K562 (cell line): ENCODE data around the gene DBI. TPM values are rescaled to one million over a fixed set of nuclear protein-coding genes. Genes with fewer than 3 reads are reported as not detected.

ENCODE experiments used
- C11orf30 ChIP-seq: fragments of 450-650 bp; IDR thresholded peaks from 2 replicates; pipeline ENCODE4 v1.6.1; 2016; ENCODE audit warnings: low read depth, mild to moderate bottlenecking
- ETV6 ChIP-seq, 3 experiments: fragments of 150-350 bp in 1 of 3; sonication (generic) in 1 of 3; formaldehyde crosslinking in 1 of 3; IDR thresholded peaks; 2 replicates each; pipeline versions ENCODE4 v1.6.1 to v1.8.0; 2014 to 2022; ENCODE audit warnings: borderline replicate concordance in 2 of 3, low read depth in 2 of 3, antibody characterized with exemption in 1 of 3, low read length in 1 of 3, mild to moderate bottlenecking in 1 of 3, missing genetic modification reagents in 1 of 3
- FOXJ3 ChIP-seq: sonication (generic); formaldehyde crosslinking; IDR thresholded peaks from 2 replicates; pipeline ENCODE4 v1.4.0; 2020; ENCODE audit warnings: mild to moderate bottlenecking, missing genetic modification reagents
- HNRNPK ChIP-seq: fragments of 200-400 bp; formaldehyde crosslinking; IDR thresholded peaks from one replicate; pipeline ENCODE4 v1.6.1; 2018; ENCODE audit warnings: mild to moderate bottlenecking, low read depth, low read length; ENCODE audit not compliant: poor library complexity, severe bottlenecking
- MAFF ChIP-seq: IDR thresholded peaks from 2 replicates; pipeline ENCODE4 v1.6.1; 2012; ENCODE audit warnings: low read length, improper control_type of control experiment
- POLR2H ChIP-seq: IDR thresholded peaks from 2 replicates; pipeline ENCODE4 v1.6.1; 2016; ENCODE audit warnings: missing genetic modification characterization, low read depth, mild to moderate bottlenecking, control low read depth, missing compliant biosample characterization, moderate library complexity
- PPARD ChIP-seq: fragments of 250-450 bp; sonication (Bioruptor Pico); IDR thresholded peaks from 2 replicates; pipeline ENCODE4 v1.8.0; 2022; ENCODE audit warnings: inconsistent platforms, mild to moderate bottlenecking, moderate library complexity
- RAD21 ChIP-seq, 2 experiments: fragments of 250-450 bp in 1 of 2; fragments of 450-650 bp in 1 of 2; sonication (Bioruptor Pico) in 1 of 2; formaldehyde crosslinking in 1 of 2; IDR thresholded peaks in 1 of 2; conservative IDR thresholded peaks in 1 of 2; 2 replicates each; pipeline versions ENCODE4 v1.4.0 to v1.8.0; 2020 to 2022; ENCODE audit warnings: mild to moderate bottlenecking in 2 of 2, moderate library complexity in 1 of 2
- SMARCE1 ChIP-seq: fragments of 450-650 bp; IDR thresholded peaks from 2 replicates; pipeline ENCODE4 v1.7.1; 2016; ENCODE audit warnings: mild to moderate bottlenecking
- STAG1 ChIP-seq: sonication (generic); formaldehyde crosslinking; IDR thresholded peaks from 2 replicates; pipeline ENCODE4 v1.5.0; 2020; ENCODE audit warnings: missing genetic modification reagents, borderline replicate concordance
- TARDBP ChIP-seq: fragments of 450-650 bp; IDR thresholded peaks from 2 replicates; pipeline ENCODE4 v1.6.1; 2016
- WHSC1 ChIP-seq: IDR thresholded peaks from one replicate; pipeline ENCODE4 v1.6.1; 2012; ENCODE audit warnings: low read length, control low read depth, inconsistent platforms
- ZBTB11 ChIP-seq, 3 experiments: fragments of 200-800 bp in 1 of 3; fragments of 250-450 bp in 1 of 3; fragments of 450-650 bp in 1 of 3; sonication (Bioruptor Pico) in 1 of 3; sonication (Bioruptor generic) in 1 of 3; formaldehyde crosslinking in 1 of 3; IDR thresholded peaks; 2 replicates each; pipeline versions ENCODE4 v1.6.1 to v1.8.0; 2016 to 2022; ENCODE audit warnings: mild to moderate bottlenecking in 2 of 3, missing genetic modification characterization in 2 of 3, missing compliant biosample characterization in 1 of 3, moderate library complexity in 1 of 3
- ZFX ChIP-seq: sonication (generic); formaldehyde crosslinking; IDR thresholded peaks from 2 replicates; pipeline ENCODE4 v1.8.0; 2022; ENCODE audit warnings: mild to moderate bottlenecking, missing genetic modification reagents, moderate library complexity
- ZNF316 ChIP-seq: fragments of 450-650 bp; IDR thresholded peaks from 2 replicates; pipeline ENCODE4 v1.6.1; 2016
- ZNF41 ChIP-seq: fragments of 250-450 bp; sonication (Bioruptor Pico); conservative IDR thresholded peaks from 2 replicates; pipeline ENCODE4 v1.4.0; 2020; ENCODE audit warnings: mild to moderate bottlenecking
- ZNF551 ChIP-seq: fragments of 250-450 bp; sonication (Bioruptor Pico); IDR thresholded peaks from 2 replicates; pipeline ENCODE4 v1.5.0; 2021; ENCODE audit warnings: mild to moderate bottlenecking, moderate library complexity
- ZNF79 ChIP-seq: fragments of 250-450 bp; sonication (Bioruptor Pico); IDR thresholded peaks from 2 replicates; pipeline ENCODE4 v1.4.0; 2020; ENCODE audit warnings: low read depth, mild to moderate bottlenecking, moderate library complexity
- polyA plus RNA-seq, 8 experiments: library from polyadenylated mRNA; depleted of rRNA in 4 of 8; stranded (reverse) in 5 of 8; unstranded in 3 of 8; fragments of >200 nt; fragmentation: Nextera tagmentation in 2 of 8; fragmentation: Illumina TruSeq in 1 of 8; extraction: Ambion mirVana in 2 of 8; extraction: Trizol in 1 of 8; gene quantifications; 2 replicates each; pipeline versions ENCODE4 v1.2.1 to v1.2.3, GENCODE V29; 2011 to 2014; ENCODE audit warnings: inconsistent platforms in 1 of 8, missing spikeins in 1 of 8
- total RNA-seq, 7 experiments: library from RNA; depleted of rRNA in 6 of 7; stranded (reverse); fragments of >200 nt in 6 of 7; fragmentation: Illumina TruSeq in 2 of 7; extraction: Trizol in 2 of 7; gene quantifications; 2 replicates each; pipeline versions ENCODE4 v1.2.1 to v1.2.3, GENCODE V29; 2011 to 2021; ENCODE audit warnings: low replicate concordance in 1 of 7
- TF ChIP-seq, protein P1 (sequence below): fragments of 250-450 bp; sonication (Bioruptor Pico); IDR thresholded peaks from 2 replicates; pipeline ENCODE4 v1.5.1; 2021; ENCODE audit warnings: mild to moderate bottlenecking
- TF ChIP-seq, protein P2 (sequence below): sonication (generic); formaldehyde crosslinking; IDR thresholded peaks from 2 replicates; pipeline ENCODE4 v1.8.0; 2022; ENCODE audit warnings: missing genetic modification reagents, mild to moderate bottlenecking, moderate library complexity, borderline replicate concordance
- TF ChIP-seq, protein P3 (sequence below): fragments of 150-350 bp; conservative IDR thresholded peaks from 2 replicates; pipeline ENCODE4 v1.6.1; 2014; ENCODE audit warnings: low read length

DBI gene
- total and polyA plus RNA-seq, 9 of the 15 experiments (the other 6 are each of a cell fraction or from before 2014, with no cell fraction given), result 55.8 to 443 (median 194) TPM

DNA sequence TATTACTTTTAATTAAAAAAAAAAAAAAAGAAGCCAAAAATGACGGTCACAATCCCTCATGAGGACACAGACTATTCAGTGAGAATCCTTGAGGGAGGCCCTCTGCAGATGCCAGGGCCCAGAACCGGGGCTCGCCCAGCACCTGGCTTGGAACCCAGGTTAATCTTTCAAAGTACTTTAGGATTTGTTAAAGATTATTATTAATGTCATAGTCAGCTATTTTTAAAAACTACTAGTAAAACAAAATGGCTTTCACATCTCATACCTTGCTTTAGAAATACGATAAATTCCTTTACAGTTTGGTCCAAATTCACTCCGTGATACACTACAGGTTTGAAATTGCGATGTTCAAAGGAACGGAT, 27.2 kb upstream of the DBI start (continued):
- TF ChIP-seq WHSC1 (no peak), ZNF79 (CRISPR knock-in tag) (no peak), ZBTB11 (CRISPR knock-in tag; IDR thresholded peaks at IDR 0.05) (0 out of 6 replicates have a peak, but pooled peaks of 1 of the 3 experiments have one; percentile 0), ZNF41 (CRISPR knock-in tag) (no peak), MAFF (peak; percentile 73), RAD21 (CRISPR knock-in tag; conservative IDR thresholded peaks at IDR 0.05 in 1 of 2, IDR thresholded peaks at IDR 0.05 in 1 of 2) (no peak), POLR2H (tag) (no peak), HNRNPK (no peak), TARDBP (no peak), PPARD (no peak), ZFX (no peak), ZNF551 (CRISPR knock-in tag) (no peak), ZNF316 (peak; percentile 95), C11orf30 (peak; percentile 81), FOXJ3 (CRISPR knock-in tag) (no peak), STAG1 (no peak), SMARCE1 (no peak), ETV6 (IDR thresholded peaks at IDR 0.05; ENCODE audit: borderline replicate concordance in 1 of 2, low read depth in 2 of 2, low read length in 1 of 2) (no peak), ETV6 (CRISPR knock-in tag; IDR thresholded peaks at IDR 0.05; ENCODE audit: borderline replicate concordance) (no peak)
- TF ChIP-seq, protein P1, sequence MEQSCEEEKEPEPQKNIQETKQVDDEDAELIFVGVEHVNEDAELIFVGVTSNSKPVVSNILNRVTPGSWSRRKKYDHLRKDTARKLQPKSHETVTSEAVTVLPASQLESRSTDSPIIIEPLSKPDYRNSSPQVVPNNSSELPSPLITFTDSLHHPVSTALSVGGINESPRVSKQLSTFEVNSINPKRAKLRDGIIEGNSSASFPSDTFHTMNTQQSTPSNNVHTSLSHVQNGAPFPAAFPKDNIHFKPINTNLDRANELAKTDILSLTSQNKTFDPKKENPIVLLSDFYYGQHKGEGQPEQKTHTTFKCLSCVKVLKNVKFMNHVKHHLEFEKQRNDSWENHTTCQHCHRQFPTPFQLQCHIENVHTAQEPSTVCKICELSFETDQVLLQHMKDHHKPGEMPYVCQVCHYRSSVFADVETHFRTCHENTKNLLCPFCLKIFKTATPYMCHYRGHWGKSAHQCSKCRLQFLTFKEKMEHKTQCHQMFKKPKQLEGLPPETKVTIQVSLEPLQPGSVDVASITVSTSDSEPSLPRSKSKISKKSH (CRISPR knock-in tag), result no peak
- TF ChIP-seq, protein P2, sequence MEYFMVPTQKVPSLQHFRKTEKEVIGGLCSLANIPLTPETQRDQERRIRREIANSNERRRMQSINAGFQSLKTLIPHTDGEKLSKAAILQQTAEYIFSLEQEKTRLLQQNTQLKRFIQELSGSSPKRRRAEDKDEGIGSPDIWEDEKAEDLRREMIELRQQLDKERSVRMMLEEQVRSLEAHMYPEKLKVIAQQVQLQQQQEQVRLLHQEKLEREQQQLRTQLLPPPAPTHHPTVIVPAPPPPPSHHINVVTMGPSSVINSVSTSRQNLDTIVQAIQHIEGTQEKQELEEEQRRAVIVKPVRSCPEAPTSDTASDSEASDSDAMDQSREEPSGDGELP, result peak; percentile 0; the same call in 1 of the 2 replicates
- TF ChIP-seq, protein P3, sequence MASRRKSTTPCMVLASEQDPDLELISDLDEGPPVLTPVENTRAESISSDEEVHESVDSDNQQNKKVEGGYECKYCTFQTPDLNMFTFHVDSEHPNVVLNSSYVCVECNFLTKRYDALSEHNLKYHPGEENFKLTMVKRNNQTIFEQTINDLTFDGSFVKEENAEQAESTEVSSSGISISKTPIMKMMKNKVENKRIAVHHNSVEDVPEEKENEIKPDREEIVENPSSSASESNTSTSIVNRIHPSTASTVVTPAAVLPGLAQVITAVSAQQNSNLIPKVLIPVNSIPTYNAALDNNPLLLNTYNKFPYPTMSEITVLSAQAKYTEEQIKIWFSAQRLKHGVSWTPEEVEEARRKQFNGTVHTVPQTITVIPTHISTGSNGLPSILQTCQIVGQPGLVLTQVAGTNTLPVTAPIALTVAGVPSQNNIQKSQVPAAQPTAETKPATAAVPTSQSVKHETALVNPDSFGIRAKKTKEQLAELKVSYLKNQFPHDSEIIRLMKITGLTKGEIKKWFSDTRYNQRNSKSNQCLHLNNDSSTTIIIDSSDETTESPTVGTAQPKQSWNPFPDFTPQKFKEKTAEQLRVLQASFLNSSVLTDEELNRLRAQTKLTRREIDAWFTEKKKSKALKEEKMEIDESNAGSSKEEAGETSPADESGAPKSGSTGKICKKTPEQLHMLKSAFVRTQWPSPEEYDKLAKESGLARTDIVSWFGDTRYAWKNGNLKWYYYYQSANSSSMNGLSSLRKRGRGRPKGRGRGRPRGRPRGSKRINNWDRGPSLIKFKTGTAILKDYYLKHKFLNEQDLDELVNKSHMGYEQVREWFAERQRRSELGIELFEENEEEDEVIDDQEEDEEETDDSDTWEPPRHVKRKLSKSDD, result no peak
